ENCODE measurements around the gene CDH13. TPM values are rescaled to one million over a fixed set of nuclear protein-coding genes. Genes with fewer than 3 reads are reported as not detected.

Gene CDH13
- total and polyA plus RNA-seq, 3 experiments from 2014 or later = not detected

GRCh38 chr16:83776944-83777343, 1150.2 kb downstream of the CDH13 start:
- H3K4me1 Mint-ChIP-seq = no peaks in the 10 kb centered on the region
- H3K27me3 ChIP-seq (ENCODE audit: insufficient read depth, low read length, poor library complexity, severe bottlenecking) = no peaks in the 10 kb centered on the region
- no peak overlapping the region for H3K27ac Mint-ChIP-seq
- H3K27ac ChIP-seq (ENCODE audit: low read depth, low read length) = no peak overlapping the region
- H3K36me3 ChIP-seq (ENCODE audit: insufficient read depth, low read length) = no peaks in the 10 kb centered on the region
- no peak overlapping the region for H3K4me3 ChIP-seq (ENCODE audit: low read length)
- H3K4me3 Mint-ChIP-seq = no peak overlapping the region
- H3K27me3 Mint-ChIP-seq = peaks cover 3 to 20% of the 10 kb centered on the region in 2 donors
- POLR2A ChIA-PET = no interaction called here
- no peak for DNase-seq
- no peaks in the 10 kb centered on the region for H3K9me3 ChIP-seq (ENCODE audit: low read length)
- no peaks in the 10 kb centered on the region for H3K36me3 Mint-ChIP-seq
- H3K9me3 Mint-ChIP-seq = no peaks in the 10 kb centered on the region
- no peaks in the 10 kb centered on the region for H3K4me1 ChIP-seq (ENCODE audit: insufficient read depth, low read length)
- CTCF ChIA-PET = no interaction called here

- no peak overlapping the region for H3K4me3 Mint-ChIP-seq
- H3K9me3 Mint-ChIP-seq = no peaks in the 10 kb centered on the region
- Histone ChIP-seq H3K36me3 (ENCODE audit: insufficient read depth, low read length) (no peaks in the 10 kb centered on the region), H3K27ac (ENCODE audit: low read depth, low read length) (no peak overlapping the region), H3K27me3 (ENCODE audit: insufficient read depth, low read length, poor library complexity, severe bottlenecking) (no peaks in the 10 kb centered on the region), H3K9me3 (ENCODE audit: low read length) (no peaks in the 10 kb centered on the region), H3K4me1 (ENCODE audit: insufficient read depth, low read length) (no peaks in the 10 kb centered on the region), H3K4me3 (ENCODE audit: low read length) (no peak overlapping the region)
- peaks cover 5 to 26% of the 10 kb centered on the region in 2 donors for H3K27me3 Mint-ChIP-seq
- no peaks in the 10 kb centered on the region for H3K4me1 Mint-ChIP-seq
- H3K27ac Mint-ChIP-seq = no peak overlapping the region
- DNase-seq = no peak
- ChIA-PET POLR2A (no interaction called here), CTCF (no interaction called here)
- H3K36me3 Mint-ChIP-seq = no peaks in the 10 kb centered on the region
Measured at GRCh38 chr16:83779886-83780285, 1153.1 kb downstream of the CDH13 start.

- Mint-ChIP-seq H3K27ac (no peak overlapping the region), H3K4me1 (no peaks in the 10 kb centered on the region), H3K9me3 (peaks cover 0 to 4% (median 0%) of the 10 kb centered on the region in 5 donors), H3K36me3 (no peaks in the 10 kb centered on the region), H3K4me3 (no peak overlapping the region), H3K27me3 (peaks cover 12 to 14% of the 10 kb centered on the region in 2 donors)
- no peaks in the 10 kb centered on the region for H3K4me1 ChIP-seq (ENCODE audit: insufficient read depth, low read length)
- H3K9me3 ChIP-seq (ENCODE audit: low read length) = no peaks in the 10 kb centered on the region
- no peaks in the 10 kb centered on the region for H3K36me3 ChIP-seq (ENCODE audit: insufficient read depth, low read length)
- H3K4me3 ChIP-seq (ENCODE audit: low read length) = no peak overlapping the region
- CTCF ChIA-PET = no interaction called here
- POLR2A ChIA-PET = no interaction called here
- no peak for DNase-seq
- no peak overlapping the region for H3K27ac ChIP-seq (ENCODE audit: low read depth, low read length)
- no peaks in the 10 kb centered on the region for H3K27me3 ChIP-seq (ENCODE audit: insufficient read depth, low read length, poor library complexity, severe bottlenecking)
Measured at GRCh38 chr16:83785455-83785854, 1158.7 kb downstream of the CDH13 start.

- H3K9me3 Mint-ChIP-seq = peaks cover 0 to 4% (median 0%) of the 10 kb centered on the region in 5 donors
- H3K4me3 ChIP-seq (ENCODE audit: low read length) = no peak overlapping the region
- no peaks in the 10 kb centered on the region for H3K36me3 ChIP-seq (ENCODE audit: insufficient read depth, low read length)
- ChIA-PET CTCF (no interaction called here), POLR2A (no interaction called here)
- no peak overlapping the region for H3K27ac ChIP-seq (ENCODE audit: low read depth, low read length)
- H3K4me1 Mint-ChIP-seq = peaks cover 0 to 6% (median 2%) of the 10 kb centered on the region in 3 donors
- no peak overlapping the region for H3K27ac Mint-ChIP-seq
- H3K9me3 ChIP-seq (ENCODE audit: low read length) = no peaks in the 10 kb centered on the region
- H3K27me3 Mint-ChIP-seq = peaks cover 9 to 21% of the 10 kb centered on the region in 2 donors
- DNase-seq = no peak
- H3K4me1 ChIP-seq (ENCODE audit: insufficient read depth, low read length) = no peaks in the 10 kb centered on the region
- no peak overlapping the region for H3K4me3 Mint-ChIP-seq
- H3K36me3 Mint-ChIP-seq = peaks cover 0 to 3% (median 2%) of the 10 kb centered on the region in 3 donors
- no peaks in the 10 kb centered on the region for H3K27me3 ChIP-seq (ENCODE audit: insufficient read depth, low read length, poor library complexity, severe bottlenecking)
Measured at GRCh38 chr16:83789642-83790401, 1163.1 kb downstream of the CDH13 start.

- peaks cover 0 to 3% (median 2%) of the 10 kb centered on the region in 3 donors for H3K36me3 Mint-ChIP-seq
- no peaks in the 10 kb centered on the region for H3K9me3 Mint-ChIP-seq
Measured at GRCh38 chr16:83791916-83792315, 1165.1 kb downstream of the CDH13 start.

GRCh38 chr16:83792391-83792790, 1165.6 kb downstream of the CDH13 start:
- H3K4me1 ChIP-seq (ENCODE audit: insufficient read depth, low read length) = no peaks in the 10 kb centered on the region
- no peak for DNase-seq
- H3K27ac ChIP-seq (ENCODE audit: low read depth, low read length) = no peak overlapping the region
- Mint-ChIP-seq H3K4me1 (peaks cover 0 to 6% (median 2%) of the 10 kb centered on the region in 3 donors), H3K36me3 (peaks cover 0 to 3% (median 2%) of the 10 kb centered on the region in 3 donors), H3K27ac (no peak overlapping the region), H3K4me3 (no peak overlapping the region), H3K9me3 (no peaks in the 10 kb centered on the region), H3K27me3 (peaks cover 22 to 25% of the 10 kb centered on the region in 2 donors)
- POLR2A ChIA-PET = no interaction called here
- H3K27me3 ChIP-seq (ENCODE audit: insufficient read depth, low read length, poor library complexity, severe bottlenecking) = no peaks in the 10 kb centered on the region
- no peak overlapping the region for H3K4me3 ChIP-seq (ENCODE audit: low read length)
- H3K36me3 ChIP-seq (ENCODE audit: insufficient read depth, low read length) = no peaks in the 10 kb centered on the region
- CTCF ChIA-PET = no interaction called here
- H3K9me3 ChIP-seq (ENCODE audit: low read length) = no peaks in the 10 kb centered on the region

More at GRCh38 chr16:83791916-83792315, 1165.1 kb downstream of the CDH13 start:
- CTCF ChIA-PET = no interaction called here
- Histone ChIP-seq H3K4me1 (ENCODE audit: insufficient read depth, low read length) (no peaks in the 10 kb centered on the region), H3K27ac (ENCODE audit: low read depth, low read length) (no peak overlapping the region), H3K27me3 (ENCODE audit: insufficient read depth, low read length, poor library complexity, severe bottlenecking) (no peaks in the 10 kb centered on the region), H3K9me3 (ENCODE audit: low read length) (no peaks in the 10 kb centered on the region), H3K36me3 (ENCODE audit: insufficient read depth, low read length) (no peaks in the 10 kb centered on the region), H3K4me3 (ENCODE audit: low read length) (no peak overlapping the region)
- POLR2A ChIA-PET = no interaction called here
- Mint-ChIP-seq H3K27ac (no peak overlapping the region), H3K27me3 (peaks cover 21 to 25% of the 10 kb centered on the region in 2 donors), H3K4me3 (no peak overlapping the region), H3K4me1 (peaks cover 0 to 6% (median 2%) of the 10 kb centered on the region in 3 donors)
- DNase-seq = no peak

- POLR2A ChIA-PET = no interaction called here
- Mint-ChIP-seq H3K4me1 (peaks cover 0 to 6% (median 2%) of the 10 kb centered on the region in 3 donors), H3K27ac (no peak overlapping the region), H3K9me3 (no peaks in the 10 kb centered on the region), H3K27me3 (peaks cover 19 to 26% of the 10 kb centered on the region in 2 donors), H3K36me3 (peaks cover 0 to 3% (median 2%) of the 10 kb centered on the region in 3 donors), H3K4me3 (no peak overlapping the region)
- H3K27ac ChIP-seq (ENCODE audit: low read depth, low read length) = no peak overlapping the region
- no peak for DNase-seq
- no peaks in the 10 kb centered on the region for H3K9me3 ChIP-seq (ENCODE audit: low read length)
- no peaks in the 10 kb centered on the region for H3K4me1 ChIP-seq (ENCODE audit: insufficient read depth, low read length)
- CTCF ChIA-PET = no interaction called here
- no peak overlapping the region for H3K4me3 ChIP-seq (ENCODE audit: low read length)
- no peaks in the 10 kb centered on the region for H3K36me3 ChIP-seq (ENCODE audit: insufficient read depth, low read length)
- no peaks in the 10 kb centered on the region for H3K27me3 ChIP-seq (ENCODE audit: insufficient read depth, low read length, poor library complexity, severe bottlenecking)
Measured at GRCh38 chr16:83793179-83793578, 1166.4 kb downstream of the CDH13 start.

- H3K27ac ChIP-seq (ENCODE audit: low read depth, low read length) = no peak overlapping the region
- POLR2A ChIA-PET = no interaction called here
- no peaks in the 10 kb centered on the region for H3K4me1 ChIP-seq (ENCODE audit: insufficient read depth, low read length)
- H3K27me3 ChIP-seq (ENCODE audit: insufficient read depth, low read length, poor library complexity, severe bottlenecking) = no peaks in the 10 kb centered on the region
- CTCF ChIA-PET = no interaction called here
- no peaks in the 10 kb centered on the region for H3K9me3 ChIP-seq (ENCODE audit: low read length)
- Mint-ChIP-seq H3K9me3 (no peaks in the 10 kb centered on the region), H3K27ac (no peak overlapping the region), H3K27me3 (peaks cover 25 to 40% of the 10 kb centered on the region in 2 donors), H3K36me3 (peaks cover 0 to 3% (median 2%) of the 10 kb centered on the region in 3 donors), H3K4me3 (no peak overlapping the region), H3K4me1 (peaks cover 0 to 6% (median 2%) of the 10 kb centered on the region in 3 donors)
- no peak for DNase-seq
- H3K4me3 ChIP-seq (ENCODE audit: low read length) = no peak overlapping the region
- no peaks in the 10 kb centered on the region for H3K36me3 ChIP-seq (ENCODE audit: insufficient read depth, low read length)
Measured at GRCh38 chr16:83794860-83795554, 1168.2 kb downstream of the CDH13 start.
